Memory B cell (primary cell): Measurements from ENCODE around the gene SLC1A2.
A peak's percentile ranks its signal among the peaks of the same experiment; 100 is the strongest.

Source experiments
- ATAC-seq: fragments of 150-1000 bp; cut with Tn5 transposase; 2 replicates; pipeline ENCODE4 v1.10.0; 2021; ENCODE audit warnings: low read depth, mild to moderate bottlenecking, moderate library complexity
- DNase-seq, 2 donors: peaks; one replicate each; pipeline ENCODE4 v3.0.0; 2022; ENCODE audit warnings: low spot score in 2 of 2
- H3K27ac Mint-ChIP-seq: one replicate; pipeline ENCODE4 v1.8.0; 2022; ENCODE audit warnings: mild to moderate bottlenecking, moderate library complexity, mixed read lengths
- H3K27me3 Mint-ChIP-seq: one replicate; pipeline ENCODE4 v1.8.0; 2022; ENCODE audit warnings: mixed read lengths
- H3K36me3 Mint-ChIP-seq: one replicate; pipeline ENCODE4 v1.8.0; 2022; ENCODE audit warnings: mild to moderate bottlenecking, mixed read lengths
- H3K4me1 Mint-ChIP-seq: one replicate; pipeline ENCODE4 v1.8.0; 2022; ENCODE audit warnings: mixed read lengths
- H3K4me3 Mint-ChIP-seq: one replicate; pipeline ENCODE4 v1.8.0; 2022; ENCODE audit warnings: mild to moderate bottlenecking, moderate library complexity, mixed read lengths
- H3K9me3 Mint-ChIP-seq: one replicate; pipeline ENCODE4 v1.8.0; 2022; ENCODE audit warnings: mixed read lengths

Gene SLC1A2

DNA sequence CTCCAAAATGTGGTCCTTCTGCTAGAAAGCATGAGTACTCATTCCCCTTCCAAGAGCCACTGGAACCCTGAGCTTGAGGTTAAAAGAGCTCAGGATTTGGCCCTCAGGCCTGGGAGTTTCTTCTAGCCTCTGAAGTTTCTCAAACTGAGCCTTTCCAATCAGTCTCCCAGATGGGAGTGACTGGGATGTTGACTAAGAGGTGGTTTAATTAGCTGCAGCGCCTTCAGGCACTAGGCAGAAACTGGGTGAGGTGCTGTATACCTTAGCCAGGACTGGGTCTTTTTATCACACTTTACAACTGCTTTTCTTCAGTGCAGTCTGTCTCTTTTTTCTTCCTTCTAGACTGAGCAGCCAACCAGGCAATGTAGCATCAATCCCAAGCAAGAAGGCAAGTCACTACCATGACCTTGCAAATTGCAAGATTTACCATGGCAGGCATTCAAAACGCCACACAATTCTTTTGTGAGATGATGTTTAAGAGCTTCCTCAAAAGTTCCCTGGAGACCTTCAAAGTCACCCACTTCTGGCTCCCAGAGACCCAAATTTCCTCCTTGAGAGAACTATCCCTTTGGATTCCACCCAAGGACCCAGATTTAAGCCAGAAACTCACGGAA, 93.0 kb downstream of the SLC1A2 start:
- Mint-ChIP-seq H3K4me1 (peaks cover 34% of the 10 kb centered on the region), H3K36me3 (peaks cover 2% of the 10 kb centered on the region), H3K27me3 (no peaks in the 10 kb centered on the region), H3K4me3 (no peak overlapping the region), H3K9me3 (peaks cover 3% of the 10 kb centered on the region), H3K27ac (no peak overlapping the region)
- DNase-seq: no peak
- no peak for ATAC-seq

DNA sequence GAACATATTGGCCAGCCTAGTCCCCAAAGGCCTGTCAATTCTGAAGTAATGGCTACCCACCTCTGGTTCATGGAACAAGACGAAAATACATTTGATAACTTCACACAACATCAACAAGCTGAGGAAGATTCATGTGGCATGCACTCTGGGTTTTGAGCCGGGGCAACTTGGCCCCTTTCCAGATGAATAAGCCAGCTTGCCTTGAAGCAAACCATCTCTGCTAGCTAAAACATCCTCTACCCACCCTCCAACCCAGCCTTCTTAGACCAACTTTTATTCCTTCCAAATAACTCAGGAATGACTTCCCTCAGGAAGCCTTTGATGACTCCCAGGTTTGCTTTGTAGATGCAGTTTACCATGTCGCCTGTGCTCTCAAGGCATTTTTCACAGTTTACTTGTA, 94.4 kb downstream of the SLC1A2 start:
- peaks cover 2% of the 10 kb centered on the region for H3K36me3 Mint-ChIP-seq
- H3K27ac Mint-ChIP-seq: peak overlapping the region; percentile 31
- H3K4me1 Mint-ChIP-seq: peaks cover 22% of the 10 kb centered on the region
- no peak overlapping the region for H3K4me3 Mint-ChIP-seq
- H3K9me3 Mint-ChIP-seq: peaks cover 3% of the 10 kb centered on the region
- ATAC-seq (no peak), DNase-seq (no peak)
- no peaks in the 10 kb centered on the region for H3K27me3 Mint-ChIP-seq

DNA sequence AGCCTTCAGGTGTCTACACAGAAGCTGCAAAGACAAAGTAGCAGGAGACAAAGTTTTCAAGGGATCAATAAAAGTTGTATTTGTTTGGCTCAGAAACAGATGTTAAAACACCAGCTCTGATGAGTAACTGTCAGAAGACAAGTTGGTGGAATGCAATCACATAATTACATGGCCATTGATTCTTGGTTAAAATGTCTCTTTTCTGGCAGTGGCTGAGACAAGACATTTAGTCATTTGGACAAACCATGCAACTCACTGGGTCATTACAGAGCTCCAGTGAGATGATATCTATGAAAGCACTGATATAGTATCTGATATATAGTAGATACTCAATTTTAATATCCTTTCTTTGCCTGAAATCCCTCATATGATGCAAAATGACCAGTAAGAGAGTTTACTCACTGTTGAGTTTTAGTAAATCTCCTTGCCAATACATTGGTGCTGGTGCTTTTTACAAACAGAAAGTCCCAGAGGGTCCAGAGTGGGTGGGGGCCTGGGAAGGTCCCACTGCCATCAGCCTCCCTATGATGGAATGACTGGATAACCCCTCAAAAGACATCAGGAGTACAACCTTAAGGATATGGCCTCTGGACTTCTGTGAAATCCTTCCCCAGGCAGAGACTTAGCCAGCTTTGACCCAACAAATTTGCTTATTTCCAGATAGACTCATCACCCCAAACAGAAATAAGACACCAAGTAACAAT, 95.0 kb downstream of the SLC1A2 start:
- Mint-ChIP-seq H3K27ac (no peak overlapping the region), H3K27me3 (no peaks in the 10 kb centered on the region)

DNA sequence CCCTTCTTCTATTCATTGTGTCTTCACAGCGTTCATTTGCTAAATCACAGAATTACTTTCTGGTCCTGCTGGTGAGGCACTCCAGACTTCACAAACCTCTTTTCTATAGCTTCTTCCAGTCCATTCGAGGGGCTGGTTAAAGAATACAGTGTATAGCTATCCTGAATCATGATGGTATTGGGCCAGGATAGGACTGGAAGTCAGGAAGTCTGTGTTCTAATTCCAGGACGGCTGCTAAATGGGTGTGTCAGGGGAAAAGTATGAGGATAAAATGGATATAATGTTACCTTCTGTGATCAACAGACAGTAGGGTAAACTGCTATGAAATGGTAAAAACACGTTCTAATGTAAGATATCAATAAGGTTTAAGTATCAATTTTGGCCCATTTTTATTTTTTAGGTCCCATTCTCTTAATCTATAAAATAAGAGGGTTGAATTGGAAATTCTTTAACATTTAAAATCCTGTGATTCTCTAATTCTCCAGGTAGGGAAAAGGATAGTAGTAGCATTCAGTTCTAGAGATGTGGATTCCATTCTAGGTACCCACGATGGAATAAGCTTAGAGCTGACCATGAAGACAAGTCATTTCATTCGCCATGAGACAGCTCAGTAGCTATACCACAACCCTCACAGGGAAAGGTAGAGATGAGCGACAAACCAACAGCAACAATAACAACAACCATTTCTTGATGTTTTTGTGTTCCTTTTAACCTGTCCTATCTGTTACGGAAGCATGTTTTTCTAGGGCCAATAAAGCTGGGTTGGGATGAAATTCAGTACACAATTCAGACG, 96.1 kb downstream of the SLC1A2 start:
- DNase-seq (no peak), ATAC-seq (no peak)
- peaks cover 22% of the 10 kb centered on the region for H3K4me1 Mint-ChIP-seq
- H3K9me3 Mint-ChIP-seq: peaks cover 3% of the 10 kb centered on the region
- no peak overlapping the region for H3K4me3 Mint-ChIP-seq
- no peaks in the 10 kb centered on the region for H3K27me3 Mint-ChIP-seq
- peaks cover 2% of the 10 kb centered on the region for H3K36me3 Mint-ChIP-seq
- H3K27ac Mint-ChIP-seq: peak overlapping the region; percentile 28

More for the DNA sequence above, 95.0 kb downstream of the SLC1A2 start:
- DNase-seq: no peak
- no peak for ATAC-seq
- H3K9me3 Mint-ChIP-seq: peaks cover 3% of the 10 kb centered on the region
- peaks cover 19% of the 10 kb centered on the region for H3K4me1 Mint-ChIP-seq
- peaks cover 2% of the 10 kb centered on the region for H3K36me3 Mint-ChIP-seq
- H3K4me3 Mint-ChIP-seq: no peak overlapping the region

DNA sequence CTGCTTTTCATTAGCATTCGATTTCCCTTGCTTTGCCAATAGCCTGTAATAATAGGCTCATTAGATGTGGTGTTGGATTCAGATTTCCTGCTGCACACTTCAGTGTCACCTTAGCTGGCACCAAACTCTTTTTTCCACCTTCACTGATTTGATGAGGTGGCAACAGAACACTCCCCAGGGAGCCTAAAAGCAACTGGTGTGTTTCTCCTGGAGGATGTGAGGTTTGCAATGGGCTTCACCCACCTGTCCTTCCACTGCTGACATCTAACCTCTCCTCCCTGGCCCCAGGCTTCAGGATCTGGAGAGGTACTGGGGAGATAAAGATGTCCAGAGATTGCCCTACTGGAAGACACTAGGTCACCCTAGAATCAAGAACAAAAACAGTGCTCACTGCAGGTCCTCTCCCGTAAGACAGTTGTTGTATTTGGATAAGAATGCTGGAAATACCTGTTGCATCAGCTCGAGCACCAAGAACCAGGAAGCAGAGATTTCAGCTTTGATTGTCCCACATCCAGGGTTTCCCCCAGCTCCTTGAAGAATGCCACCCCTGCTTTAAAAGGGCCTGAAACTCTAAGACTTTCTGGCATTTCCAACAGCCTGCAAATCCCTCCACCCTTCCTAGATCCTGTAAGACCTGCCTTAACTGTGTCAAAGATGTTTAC, 96.9 kb downstream of the SLC1A2 start:
- H3K27ac Mint-ChIP-seq: no peak overlapping the region
- no peak overlapping the region for H3K4me3 Mint-ChIP-seq
- no peak for DNase-seq
- H3K36me3 Mint-ChIP-seq: peaks cover 2% of the 10 kb centered on the region
- no peaks in the 10 kb centered on the region for H3K27me3 Mint-ChIP-seq
- peaks cover 3% of the 10 kb centered on the region for H3K9me3 Mint-ChIP-seq
- peaks cover 18% of the 10 kb centered on the region for H3K4me1 Mint-ChIP-seq
- no peak for ATAC-seq

DNA sequence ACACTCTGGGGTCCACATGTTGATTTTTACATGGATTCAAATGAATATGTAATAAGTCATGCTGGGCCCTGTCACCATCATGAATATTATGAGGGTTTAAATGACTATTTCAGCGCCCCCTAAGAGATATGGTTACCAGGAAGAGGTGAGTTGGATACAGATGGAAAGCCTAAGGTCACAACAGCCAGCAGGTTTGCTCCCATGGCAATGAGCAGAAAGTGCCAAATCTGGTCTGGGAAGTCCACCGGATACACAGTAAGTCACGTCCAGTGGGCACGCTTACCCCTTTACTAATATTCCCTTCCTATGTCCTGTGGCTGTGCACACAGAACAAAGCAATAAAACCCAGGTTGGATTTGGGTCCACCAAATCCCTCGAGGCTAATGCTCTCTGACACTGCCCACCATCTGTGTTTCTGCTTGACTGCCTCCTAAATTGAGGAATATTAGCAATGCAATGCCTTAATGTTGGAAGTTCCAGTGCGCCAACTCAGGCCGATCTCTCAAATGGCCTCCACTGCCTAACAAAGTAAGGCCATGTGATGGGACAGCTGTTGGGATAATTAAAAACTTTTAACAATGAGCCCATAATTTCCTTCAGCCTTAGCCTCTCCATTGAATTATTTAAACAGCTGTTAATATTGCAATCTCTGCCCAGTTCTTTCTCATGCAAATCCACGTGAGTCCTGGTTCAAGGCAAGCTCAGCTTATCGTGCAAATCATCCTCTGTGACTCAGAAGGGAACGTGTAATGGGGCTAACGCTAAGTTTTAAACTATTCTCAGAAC, 97.6 kb downstream of the SLC1A2 start:
- H3K27ac Mint-ChIP-seq: no peak overlapping the region
- peaks cover 3% of the 10 kb centered on the region for H3K9me3 Mint-ChIP-seq
- ATAC-seq (no peak), DNase-seq (no peak)
- H3K27me3 Mint-ChIP-seq: no peaks in the 10 kb centered on the region
- H3K4me3 Mint-ChIP-seq: no peak overlapping the region
- H3K36me3 Mint-ChIP-seq: peaks cover 2% of the 10 kb centered on the region
- peaks cover 20% of the 10 kb centered on the region for H3K4me1 Mint-ChIP-seq

DNA sequence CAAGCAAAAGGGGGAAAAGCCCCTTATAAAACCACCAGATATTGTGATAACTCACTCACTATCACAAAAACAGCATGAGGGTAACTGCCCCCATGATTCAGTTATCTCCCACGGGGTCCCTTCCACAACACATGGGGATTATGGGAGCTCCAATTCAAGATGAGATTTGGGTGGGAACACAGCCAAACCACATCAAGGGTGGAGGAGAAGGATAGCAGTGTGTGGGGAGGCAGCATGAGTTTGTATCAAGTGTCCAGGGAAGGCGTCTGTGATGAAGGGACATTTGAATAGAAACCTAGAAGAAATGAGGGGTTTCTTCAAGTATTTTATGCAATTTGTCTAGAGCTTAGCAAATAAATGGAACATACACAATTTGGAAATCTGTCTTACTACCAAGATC, 98.2 kb downstream of the SLC1A2 start:
- H3K27ac Mint-ChIP-seq: no peak overlapping the region
- peaks cover 2% of the 10 kb centered on the region for H3K36me3 Mint-ChIP-seq
- ATAC-seq (no peak), DNase-seq (no peak)
- H3K9me3 Mint-ChIP-seq: peaks cover 3% of the 10 kb centered on the region
- no peaks in the 10 kb centered on the region for H3K27me3 Mint-ChIP-seq
- H3K4me1 Mint-ChIP-seq: peaks cover 23% of the 10 kb centered on the region
- no peak overlapping the region for H3K4me3 Mint-ChIP-seq

DNA sequence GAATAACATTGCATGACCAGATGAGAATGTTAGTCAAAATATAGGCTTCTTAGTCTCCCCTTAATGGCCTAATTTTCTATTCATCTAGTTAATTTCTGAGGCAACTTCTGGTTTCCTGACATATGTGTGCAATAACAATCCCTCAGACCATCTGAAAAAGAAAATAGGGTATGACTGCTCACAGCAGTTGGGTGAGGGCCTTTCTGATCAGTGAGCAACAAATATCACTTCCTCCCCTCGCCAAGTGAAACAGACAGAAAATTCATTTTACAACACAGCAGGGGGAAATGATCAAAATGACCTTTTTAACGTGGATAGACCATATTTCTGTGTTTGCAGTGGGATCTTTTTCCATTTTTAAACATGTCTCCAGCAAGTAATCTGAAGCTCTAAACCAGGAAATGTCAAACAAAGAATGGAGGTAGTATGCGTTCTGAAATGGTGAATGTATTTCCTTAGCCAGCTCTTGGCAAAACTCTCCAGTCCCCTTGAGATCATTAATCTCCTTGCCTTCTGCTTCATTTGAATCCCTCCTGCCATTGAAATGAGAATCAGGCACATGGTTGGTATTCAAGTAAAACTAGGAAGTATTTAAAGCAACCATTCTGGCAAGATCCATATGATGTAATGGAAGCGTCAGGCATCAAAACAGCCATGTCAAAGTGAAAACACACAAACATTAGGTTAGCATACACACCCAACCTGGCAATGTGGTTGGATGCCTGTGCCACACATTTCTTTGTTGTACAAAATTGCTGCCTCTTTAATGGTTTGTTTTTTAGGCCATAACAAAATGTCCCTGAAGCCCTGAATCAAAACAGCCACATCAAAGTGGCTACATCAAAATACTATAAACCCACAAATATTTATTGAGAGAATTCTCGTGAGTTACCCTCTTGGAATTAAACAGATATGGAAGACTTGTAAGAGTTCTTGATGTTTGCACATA, 100.1 kb downstream of the SLC1A2 start:
- H3K27ac Mint-ChIP-seq: peak overlapping the region; percentile 62
- peak; percentile 38 for ATAC-seq
- H3K36me3 Mint-ChIP-seq: no peaks in the 10 kb centered on the region
- peaks cover 20% of the 10 kb centered on the region for H3K4me1 Mint-ChIP-seq
- H3K27me3 Mint-ChIP-seq: no peaks in the 10 kb centered on the region
- H3K9me3 Mint-ChIP-seq: no peaks in the 10 kb centered on the region
- peak overlapping the region; percentile 34 for H3K4me3 Mint-ChIP-seq
- DNase-seq: no peak

DNA sequence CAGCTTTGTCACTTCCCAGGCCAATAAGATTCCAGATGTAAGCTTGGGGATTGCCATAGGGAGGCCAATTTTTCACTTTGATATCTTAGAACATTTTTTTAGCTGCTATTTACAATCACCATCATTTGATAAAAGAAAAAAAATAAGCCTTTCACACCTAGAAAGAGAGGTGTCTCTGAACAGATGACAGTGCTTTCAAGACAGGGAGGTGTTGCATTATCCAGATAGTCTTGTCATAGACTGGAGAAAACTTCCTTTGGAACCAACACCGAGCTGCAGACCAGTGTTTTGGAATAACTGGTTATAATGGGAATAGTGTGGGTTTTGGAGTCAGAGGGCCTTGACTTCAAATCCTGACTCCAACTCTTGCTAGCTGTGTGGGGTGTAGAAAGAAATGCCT, 101.0 kb downstream of the SLC1A2 start:
- Mint-ChIP-seq H3K36me3 (no peaks in the 10 kb centered on the region), H3K9me3 (no peaks in the 10 kb centered on the region), H3K27ac (no peak overlapping the region), H3K4me1 (peaks cover 25% of the 10 kb centered on the region), H3K4me3 (no peak overlapping the region), H3K27me3 (no peaks in the 10 kb centered on the region)
- DNase-seq: no peak
- no peak for ATAC-seq

DNA sequence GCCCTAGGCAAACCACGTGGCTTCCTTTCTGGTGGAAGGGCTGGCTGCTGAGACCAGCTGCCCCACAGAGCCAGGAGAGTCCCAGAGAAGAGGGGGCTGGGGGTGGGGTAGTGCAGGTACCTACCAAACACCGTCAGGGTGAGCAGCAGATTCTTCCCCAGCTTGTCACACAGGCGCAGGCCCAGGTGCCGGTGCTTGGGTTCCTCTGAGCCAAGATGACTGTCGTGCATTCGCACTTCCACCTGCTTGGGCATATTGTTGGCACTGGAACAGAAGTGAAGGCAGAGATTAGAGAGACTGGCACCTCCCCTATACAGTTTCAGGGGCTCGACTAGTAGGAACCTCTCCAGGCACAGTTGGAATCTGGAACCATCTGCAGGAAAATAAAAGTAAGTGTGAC, 102.1 kb downstream of the SLC1A2 start:
- H3K9me3 Mint-ChIP-seq: no peaks in the 10 kb centered on the region
- no peak overlapping the region for H3K4me3 Mint-ChIP-seq
- no peaks in the 10 kb centered on the region for H3K36me3 Mint-ChIP-seq
- ATAC-seq (no peak), DNase-seq (no peak)
- H3K27me3 Mint-ChIP-seq: no peaks in the 10 kb centered on the region
- no peak overlapping the region for H3K27ac Mint-ChIP-seq
- peaks cover 29% of the 10 kb centered on the region for H3K4me1 Mint-ChIP-seq

DNA sequence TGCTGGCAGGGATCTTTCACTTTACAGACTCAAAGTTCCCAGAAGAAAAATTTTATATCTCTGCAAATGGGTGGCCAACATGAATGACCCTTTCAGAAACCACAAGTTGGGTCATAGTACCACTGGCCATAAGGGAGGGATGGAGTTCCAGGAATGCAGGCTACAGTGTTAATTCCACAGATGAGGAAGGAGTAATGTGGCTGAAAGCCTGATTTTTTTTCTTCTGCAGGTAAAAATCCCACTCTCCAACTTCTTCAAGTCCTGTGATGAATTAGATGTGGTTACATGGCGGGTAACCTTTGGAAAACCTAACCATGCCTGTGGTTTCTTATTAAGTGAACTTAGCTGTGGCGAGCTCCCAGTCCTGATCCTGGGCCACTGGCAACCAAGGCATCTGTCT, 103.2 kb downstream of the SLC1A2 start:
- H3K27me3 Mint-ChIP-seq: no peaks in the 10 kb centered on the region
- no peak for DNase-seq

DNA sequence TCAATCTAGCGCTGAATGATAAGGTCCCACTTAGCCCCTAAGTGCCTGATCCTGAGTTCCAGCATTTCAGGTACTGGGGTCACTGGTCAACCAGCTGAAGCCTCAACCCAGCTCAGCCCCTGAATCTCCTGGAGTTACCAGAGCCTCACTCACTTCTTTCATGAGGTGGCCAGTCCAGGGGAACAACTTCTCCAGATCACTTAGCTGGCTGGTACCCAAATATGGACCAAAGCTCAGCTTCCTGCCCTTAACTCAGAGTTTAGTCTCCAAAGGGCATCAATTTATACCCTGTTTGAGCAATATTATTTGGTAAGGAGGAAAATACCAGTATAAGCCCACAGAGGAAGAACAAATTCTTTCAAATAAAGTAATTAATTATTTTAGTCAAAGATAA, 105.6 kb downstream of the SLC1A2 start:
- Mint-ChIP-seq H3K27ac (peak overlapping the region; percentile 91), H3K4me1 (peaks cover 34% of the 10 kb centered on the region), H3K27me3 (no peaks in the 10 kb centered on the region), H3K9me3 (no peaks in the 10 kb centered on the region), H3K4me3 (peak overlapping the region; percentile 24), H3K36me3 (no peaks in the 10 kb centered on the region)
- ATAC-seq: no peak
- DNase-seq: no peak

More for the DNA sequence above, 103.2 kb downstream of the SLC1A2 start:
- Mint-ChIP-seq H3K9me3 (no peaks in the 10 kb centered on the region), H3K27ac (peak overlapping the region; percentile 48), H3K4me1 (peaks cover 32% of the 10 kb centered on the region), H3K4me3 (no peak overlapping the region), H3K36me3 (no peaks in the 10 kb centered on the region)
- no peak for ATAC-seq
